GM10248 (cell line): Measurements from ENCODE around the gene NXPE3.

Experiments used
- CTCF ChIA-PET: fragments of 300-600 bp; sonication (Branson Sonifier 250); formaldehyde crosslinking; extraction: SDS; loops from one replicate; lab custom pipeline; 2021; ENCODE audit warnings: antibody characterized with exemption; lab: Yijun Ruan, JAX
- POLR2A ChIA-PET: fragments of 350-650 bp; sonication (Branson Sonifier 250); formaldehyde crosslinking; extraction: SDS; loops from one replicate; lab custom pipeline; 2020; ENCODE audit warnings: antibody characterized with exemption; lab: Yijun Ruan, JAX
- DNase-seq: peaks from one replicate; pipeline ENCODE4 v3.0.0; 2012; ENCODE audit errors: extremely low spot score
- CTCF ChIP-seq: IDR thresholded peaks from 2 replicates; pipeline ENCODE4 v1.5.1; 2012; ENCODE audit warnings: mild to moderate bottlenecking, low read depth; ENCODE audit errors: extremely low read depth, missing control alignments, control extremely low read depth

Gene NXPE3

DNA sequence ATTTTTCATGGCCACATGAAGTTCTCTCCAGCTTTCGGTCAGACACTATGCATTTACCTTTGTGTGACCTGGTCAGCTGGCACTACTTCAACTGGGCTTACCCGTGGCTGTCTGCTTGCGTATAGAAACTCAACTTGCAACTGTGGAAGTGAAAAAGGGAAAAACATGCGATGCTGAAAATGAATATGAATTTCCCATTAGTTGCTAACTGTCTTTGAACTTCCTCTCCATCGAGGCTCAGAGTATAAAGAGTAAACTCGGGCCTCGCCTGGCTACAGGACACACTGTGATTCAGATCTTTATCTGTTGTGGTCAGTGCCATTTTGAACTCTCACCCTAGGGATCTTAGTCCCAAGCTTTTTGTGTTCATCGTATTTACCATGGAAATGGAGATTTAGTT, 97.1 kb downstream of the NXPE3 start:
- POLR2A ChIA-PET = interaction anchor here (1.2 kb wide), 1 partner anchor 27 kb away, joined by 3 read pairs; the partner anchor contains the start of gene NFKBIZ
- no peak for TF ChIP-seq CTCF
- CTCF ChIA-PET = interaction anchor here (0.6 to 2.5 kb wide), 9 partner anchors 9 to 349 kb away, joined by 3 to 6 read pairs (median 3); no protein-coding TSS in a partner anchor
- no peak for DNase-seq
